HepG2 (cell line): ENCODE measurements around the gene MTUS2. TPM values are rescaled to one million over a fixed set of nuclear protein-coding genes. Genes with fewer than 3 reads are reported as not detected.

ENCODE experiments used
- ATAC-seq: fragments of 200-7000 bp; cut with Tn5 transposase; 3 replicates; pipeline ENCODE4 v1.9.1; 2020; ENCODE audit warnings: mild to moderate bottlenecking, moderate library complexity
- BruUV-seq: library from RNA; stranded (reverse); fragments of 400-500 nt; replicated peaks from 2 replicates; lab custom pipeline; 2021; lab: Mats Ljungman, UMichigan
- CTCF ChIA-PET: fragments of 300-600 bp; formaldehyde crosslinking; extraction: SDS; loops from one replicate; lab custom pipeline; 2021; ENCODE audit warnings: low total read pairs, inconsistent platforms, low intra/inter-chr PET ratio; lab: Yijun Ruan, JAX
- POLR2A ChIA-PET: fragments of 350-600 bp; sonication (Branson Sonifier 250); formaldehyde crosslinking; loops from one replicate; lab custom pipeline; 2020; ENCODE audit warnings: antibody characterized with exemption, inconsistent platforms; lab: Yijun Ruan, JAX
- DNase-seq: peaks from one replicate; pipeline ENCODE4 v3.0.0-alpha.2; 2015; ENCODE audit warnings: low spot score
- FAIRE-seq: peaks from 3 replicates; lab custom pipeline; 2011; peaks lifted over from hg19 to GRCh38; lab: Jason Lieb, UNC
- H2AFZ ChIP-seq: one replicate; pipeline ENCODE4 v1.6.1; 2011; ENCODE audit warnings: low read length, inconsistent platforms
- H3K27ac ChIP-seq: fragments of 300-600 bp; 3 replicates; pipeline ENCODE4 v1.8.0; 2011; ENCODE audit warnings: mixed run types, mild to moderate bottlenecking, mixed read lengths, low read length, inconsistent platforms; ENCODE audit not compliant: insufficient read depth; ENCODE audit errors: extremely low read length
- H3K27me3 ChIP-seq, 2 experiments: fragments of 200-600 bp in 1 of 2; 2 replicates in 1 of 2; 3 replicates in 1 of 2; pipeline versions ENCODE4 v1.6.0 to v1.8.0; 2011; ENCODE audit warnings: low read length in 2 of 2, mild to moderate bottlenecking in 2 of 2, moderate library complexity in 2 of 2, inconsistent platforms in 1 of 2; ENCODE audit not compliant: insufficient read depth in 2 of 2, control insufficient read depth in 1 of 2
- H3K36me3 ChIP-seq, 2 experiments: fragments of 200-600 bp in 1 of 2; replicated peaks in 1 of 2; 2 replicates in 1 of 2; 3 replicates in 1 of 2; pipeline versions ENCODE4 v1.5.1 to v1.8.0; 2011; ENCODE audit warnings: low read length in 2 of 2, inconsistent platforms in 1 of 2; ENCODE audit not compliant: insufficient read depth in 2 of 2, control insufficient read depth in 1 of 2
- H3K4me1 ChIP-seq: 2 replicates; pipeline ENCODE4 v1.5.1; 2012; ENCODE audit warnings: low read length, inconsistent platforms; ENCODE audit not compliant: insufficient read depth
- H3K4me2 ChIP-seq: 2 replicates; pipeline ENCODE4 v1.6.0; 2011; ENCODE audit warnings: low read depth, low read length, inconsistent platforms
- H3K4me3 ChIP-seq, 3 experiments: fragments of 200-600 bp in 1 of 3; sonication (generic), shearing (Covaris generic) in 1 of 3; replicated peaks in 1 of 3; 2 replicates each; pipeline ENCODE4 v1.5.1; 2011 to 2016; ENCODE audit warnings: low read length in 3 of 3, inconsistent platforms in 2 of 3, low read depth in 2 of 3, mild to moderate bottlenecking in 2 of 3, control low read depth in 1 of 3, mixed read lengths in 1 of 3; ENCODE audit not compliant: insufficient read depth in 1 of 3
- H3K79me2 ChIP-seq: one replicate; pipeline ENCODE4 v1.6.1; 2011; ENCODE audit warnings: low read length, inconsistent platforms; ENCODE audit not compliant: insufficient read depth
- H3K9ac ChIP-seq: 2 replicates; pipeline ENCODE4 v1.6.0; 2011; ENCODE audit warnings: mild to moderate bottlenecking, low read depth, low read length, inconsistent platforms; ENCODE audit not compliant: insufficient read depth
- H3K9me3 ChIP-seq: 2 replicates; pipeline ENCODE4 v1.5.1; 2012; ENCODE audit warnings: mild to moderate bottlenecking, low read length
- H4K20me1 ChIP-seq: 2 replicates; pipeline ENCODE4 v1.6.0; 2011; ENCODE audit warnings: inconsistent platforms, mild to moderate bottlenecking, low read length, moderate library complexity; ENCODE audit not compliant: insufficient read depth
- EED ChIP-seq: sonication (generic); formaldehyde crosslinking; IDR thresholded peaks from 2 replicates; pipeline ENCODE4 v1.5.0; 2020; ENCODE audit warnings: mild to moderate bottlenecking, missing genetic modification reagents
- FOSL2 ChIP-seq: sonication (generic); formaldehyde crosslinking; IDR thresholded peaks from 2 replicates; pipeline ENCODE4 v1.4.0; 2020; ENCODE audit warnings: missing genetic modification reagents
- IRF2 ChIP-seq: IDR thresholded peaks from 2 replicates; pipeline ENCODE4 v1.6.1; 2018; ENCODE audit warnings: missing genetic modification reagents, missing compliant biosample characterization
- LBX2 ChIP-seq: sonication (generic); formaldehyde crosslinking; IDR thresholded peaks from 2 replicates; pipeline ENCODE4 v1.5.0; 2020; ENCODE audit warnings: missing genetic modification reagents, mild to moderate bottlenecking, borderline replicate concordance
- NAIF1 ChIP-seq: sonication (generic); formaldehyde crosslinking; IDR thresholded peaks from 2 replicates; pipeline ENCODE4 v1.5.0; 2020; ENCODE audit warnings: mild to moderate bottlenecking, missing genetic modification reagents, borderline replicate concordance
- PAX8 ChIP-seq: sonication (generic); formaldehyde crosslinking; IDR thresholded peaks from 2 replicates; pipeline ENCODE4 v1.8.0; 2022; ENCODE audit warnings: mild to moderate bottlenecking, missing genetic modification reagents, borderline replicate concordance
- RBM39 ChIP-seq: fragments of 200-400 bp; formaldehyde crosslinking; IDR thresholded peaks from one replicate; pipeline ENCODE4 v1.6.1; 2018; ENCODE audit warnings: antibody characterized with exemption, mild to moderate bottlenecking, low read depth, low read length; ENCODE audit not compliant: poor library complexity, severe bottlenecking
- RNF2 ChIP-seq: fragments of 450-650 bp; conservative IDR thresholded peaks from 2 replicates; pipeline ENCODE4 v1.6.1; 2016; ENCODE audit warnings: low read depth
- TFAP4 ChIP-seq: sonication (generic); IDR thresholded peaks from 2 replicates; pipeline ENCODE4 v1.6.1; 2016; ENCODE audit warnings: low read depth, borderline replicate concordance
- ZNF235 ChIP-seq: sonication (generic); formaldehyde crosslinking; IDR thresholded peaks from 2 replicates; pipeline ENCODE4 v1.8.1; 2023; ENCODE audit warnings: mild to moderate bottlenecking, missing genetic modification reagents, borderline replicate concordance
- ZNF644 ChIP-seq: IDR thresholded peaks from 2 replicates; pipeline ENCODE4 v1.6.1; 2016; ENCODE audit warnings: low read depth
- ZNF781 ChIP-seq: sonication (generic); formaldehyde crosslinking; IDR thresholded peaks from 2 replicates; pipeline ENCODE4 v1.5.1; 2020; ENCODE audit warnings: borderline replicate concordance, mild to moderate bottlenecking, missing genetic modification reagents; ENCODE audit errors: not compliant biosample characterization
- WGBS: methylation state at CpG from one replicate; pipeline ENCODE4 v1.1.6; 2017; ENCODE audit warnings: low lambda C conversion rate; 5-methylcytosine and 5-hydroxymethylcytosine counted together
- in situ Hi-C: cut with HindIII; loops from 2 replicates; pipeline ENCODE4 v1.10.0; 2017; ENCODE audit warnings: low pct_unique_long_range_greater_than_20kb; ENCODE audit not compliant: extremely low pct_ligation_motif_present
- intact Hi-C: fragments of 100-400 bp; cut with micrococcal nuclease; formaldehyde crosslinking; loops from one replicate; pipeline ENCODE4 v1.10.0; 2022; ENCODE audit not compliant: unreplicated experiment
- polyA plus RNA-seq, 8 experiments: library from polyadenylated mRNA; depleted of rRNA in 3 of 8; stranded (reverse) in 7 of 8; unstranded in 1 of 8; fragments of >200 nt; fragmentation: Illumina TruSeq in 4 of 8; extraction: Trizol in 4 of 8; gene quantifications; 2 replicates each; pipeline versions ENCODE4 v1.2.1 to v1.2.3, GENCODE V29; 2011 to 2016; ENCODE audit warnings: low read depth in 4 of 8, missing spikeins in 1 of 8, mixed read lengths in 1 of 8; ENCODE audit not compliant: insufficient read depth in 1 of 8
- total RNA-seq, 5 experiments: library from RNA; depleted of rRNA; stranded (reverse); fragments of >200 nt; fragmentation: Illumina TruSeq; extraction: Trizol; gene quantifications; 2 replicates each; pipeline ENCODE4 v1.2.3, GENCODE V29; 2016; ENCODE audit warnings: low read depth in 1 of 5
- TF ChIP-seq, protein P1 (sequence below): sonication (generic); formaldehyde crosslinking; IDR thresholded peaks from one replicate; pipeline ENCODE4 v1.5.1; 2020; ENCODE audit warnings: mild to moderate bottlenecking, missing genetic modification reagents; ENCODE audit errors: not compliant biosample characterization
- TF ChIP-seq, protein P2 (sequence below): sonication (generic); formaldehyde crosslinking; IDR thresholded peaks from 2 replicates; pipeline ENCODE4 v1.9.0; 2022; ENCODE audit warnings: low read depth, missing genetic modification reagents

MTUS2 gene
- total and polyA plus RNA-seq, 2 of the 13 experiments (the other 11 are each of a cell fraction or from before 2014, with no cell fraction given): not detected

GRCh38 chr13:29511980-29512379 lies 691.8 kb downstream of the MTUS2 start:
- Histone ChIP-seq H3K9ac (no peak overlapping the region), H3K9me3 (no peaks in the 10 kb centered on the region), H3K36me3 (peaks cover 26 to 45% of the 10 kb centered on the region in 2 experiments; a peak in 4 of 5 replicates), H3K4me3 (no peak overlapping the region), H3K27ac (no peak overlapping the region), H3K27me3 (no peaks in the 10 kb centered on the region), H3K4me2 (no peak overlapping the region), H4K20me1 (peaks cover 7% of the 10 kb centered on the region; the same call in 1 of the 2 replicates), H3K4me1 (peaks cover 11% of the 10 kb centered on the region), H2AFZ (no peak overlapping the region), H3K79me2 (no peaks in the 10 kb centered on the region)
- BruUV-seq: no TSS peak
- POLR2A ChIA-PET: no interaction called here
- ATAC-seq (no peak), FAIRE-seq (no peak), DNase-seq (no peak)
- in situ Hi-C loops (no loop called here), intact Hi-C loops (no loop called here)
- CTCF ChIA-PET: no interaction called here
- 86% methylated on average over 8 of the region's 8 CpGs for WGBS
- no peak for TF ChIP-seq RBM39
- no peak for TF ChIP-seq LBX2 (CRISPR knock-in tag)
- TF ChIP-seq, protein P1, sequence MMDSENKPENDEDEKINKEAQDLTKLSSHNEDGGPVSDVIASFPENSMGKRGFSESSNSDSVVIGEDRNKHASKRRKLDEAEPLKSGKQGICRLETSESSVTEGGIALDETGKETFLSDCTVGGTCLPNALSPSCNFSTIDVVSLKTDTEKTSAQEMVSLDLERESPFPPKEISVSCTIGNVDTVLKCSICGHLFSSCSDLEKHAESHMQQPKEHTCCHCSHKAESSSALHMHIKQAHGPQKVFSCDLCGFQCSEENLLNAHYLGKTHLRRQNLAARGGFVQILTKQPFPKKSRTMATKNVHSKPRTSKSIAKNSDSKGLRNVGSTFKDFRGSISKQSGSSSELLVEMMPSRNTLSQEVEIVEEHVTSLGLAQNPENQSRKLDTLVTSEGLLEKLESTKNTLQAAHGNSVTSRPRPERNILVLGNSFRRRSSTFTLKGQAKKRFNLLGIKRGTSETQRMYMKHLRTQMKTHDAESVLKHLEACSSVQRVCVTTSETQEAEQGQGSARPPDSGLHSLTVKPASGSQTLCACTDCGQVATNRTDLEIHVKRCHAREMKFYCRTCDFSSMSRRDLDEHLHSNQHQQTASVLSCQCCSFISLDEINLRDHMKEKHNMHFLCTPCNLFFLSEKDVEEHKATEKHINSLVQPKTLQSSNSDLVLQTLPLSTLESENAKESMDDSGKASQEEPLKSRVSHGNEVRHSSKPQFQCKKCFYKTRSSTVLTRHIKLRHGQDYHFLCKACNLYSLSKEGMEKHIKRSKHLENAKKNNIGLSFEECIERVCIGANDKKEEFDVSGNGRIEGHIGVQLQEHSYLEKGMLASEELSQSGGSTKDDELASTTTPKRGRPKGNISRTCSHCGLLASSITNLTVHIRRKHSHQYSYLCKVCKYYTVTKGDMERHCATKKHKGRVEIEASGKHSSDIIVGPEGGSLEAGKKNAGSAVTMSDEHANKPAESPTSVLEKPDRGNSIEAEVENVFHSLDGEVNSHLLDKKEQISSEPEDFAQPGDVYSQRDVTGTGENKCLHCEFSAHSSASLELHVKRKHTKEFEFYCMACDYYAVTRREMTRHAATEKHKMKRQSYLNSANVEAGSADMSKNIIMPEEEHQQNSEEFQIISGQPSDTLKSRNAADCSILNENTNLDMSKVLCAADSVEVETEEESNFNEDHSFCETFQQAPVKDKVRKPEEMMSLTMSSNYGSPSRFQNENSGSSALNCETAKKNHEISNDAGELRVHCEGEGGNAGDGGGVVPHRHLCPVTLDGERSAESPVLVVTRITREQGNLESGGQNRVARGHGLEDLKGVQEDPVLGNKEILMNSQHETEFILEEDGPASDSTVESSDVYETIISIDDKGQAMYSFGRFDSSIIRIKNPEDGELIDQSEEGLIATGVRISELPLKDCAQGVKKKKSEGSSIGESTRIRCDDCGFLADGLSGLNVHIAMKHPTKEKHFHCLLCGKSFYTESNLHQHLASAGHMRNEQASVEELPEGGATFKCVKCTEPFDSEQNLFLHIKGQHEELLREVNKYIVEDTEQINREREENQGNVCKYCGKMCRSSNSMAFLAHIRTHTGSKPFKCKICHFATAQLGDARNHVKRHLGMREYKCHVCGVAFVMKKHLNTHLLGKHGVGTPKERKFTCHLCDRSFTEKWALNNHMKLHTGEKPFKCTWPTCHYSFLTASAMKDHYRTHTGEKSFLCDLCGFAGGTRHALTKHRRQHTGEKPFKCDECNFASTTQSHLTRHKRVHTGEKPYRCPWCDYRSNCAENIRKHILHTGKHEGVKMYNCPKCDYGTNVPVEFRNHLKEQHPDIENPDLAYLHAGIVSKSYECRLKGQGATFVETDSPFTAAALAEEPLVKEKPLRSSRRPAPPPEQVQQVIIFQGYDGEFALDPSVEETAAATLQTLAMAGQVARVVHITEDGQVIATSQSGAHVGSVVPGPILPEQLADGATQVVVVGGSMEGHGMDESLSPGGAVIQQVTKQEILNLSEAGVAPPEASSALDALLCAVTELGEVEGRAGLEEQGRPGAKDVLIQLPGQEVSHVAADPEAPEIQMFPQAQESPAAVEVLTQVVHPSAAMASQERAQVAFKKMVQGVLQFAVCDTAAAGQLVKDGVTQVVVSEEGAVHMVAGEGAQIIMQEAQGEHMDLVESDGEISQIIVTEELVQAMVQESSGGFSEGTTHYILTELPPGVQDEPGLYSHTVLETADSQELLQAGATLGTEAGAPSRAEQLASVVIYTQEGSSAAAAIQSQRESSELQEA: no peak
- TF ChIP-seq IRF2 (CRISPR knock-in tag): no peak
- no peak for TF ChIP-seq PAX8 (CRISPR knock-in tag)
- TF ChIP-seq, protein P2, sequence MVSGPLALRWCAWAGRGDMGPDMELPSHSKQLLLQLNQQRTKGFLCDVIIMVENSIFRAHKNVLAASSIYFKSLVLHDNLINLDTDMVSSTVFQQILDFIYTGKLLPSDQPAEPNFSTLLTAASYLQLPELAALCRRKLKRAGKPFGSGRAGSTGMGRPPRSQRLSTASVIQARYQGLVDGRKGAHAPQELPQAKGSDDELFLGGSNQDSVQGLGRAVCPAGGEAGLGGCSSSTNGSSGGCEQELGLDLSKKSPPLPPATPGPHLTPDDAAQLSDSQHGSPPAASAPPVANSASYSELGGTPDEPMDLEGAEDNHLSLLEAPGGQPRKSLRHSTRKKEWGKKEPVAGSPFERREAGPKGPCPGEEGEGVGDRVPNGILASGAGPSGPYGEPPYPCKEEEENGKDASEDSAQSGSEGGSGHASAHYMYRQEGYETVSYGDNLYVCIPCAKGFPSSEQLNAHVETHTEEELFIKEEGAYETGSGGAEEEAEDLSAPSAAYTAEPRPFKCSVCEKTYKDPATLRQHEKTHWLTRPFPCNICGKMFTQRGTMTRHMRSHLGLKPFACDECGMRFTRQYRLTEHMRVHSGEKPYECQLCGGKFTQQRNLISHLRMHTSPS (CRISPR knock-in tag): no peak
- no peak for TF ChIP-seq TFAP4
- TF ChIP-seq ZNF235 (CRISPR knock-in tag): no peak
- TF ChIP-seq FOSL2 (CRISPR knock-in tag): no peak
- TF ChIP-seq EED (CRISPR knock-in tag): no peak
- TF ChIP-seq NAIF1 (CRISPR knock-in tag): no peak
- TF ChIP-seq ZNF644 (CRISPR knock-in tag): no peak
- TF ChIP-seq ZNF781 (CRISPR knock-in tag): no peak
- TF ChIP-seq RNF2: no peak
